Kidney epithelial cell (primary cell): ENCODE measurements around the gene GCN1. TPM values are rescaled to one million over a fixed set of nuclear protein-coding genes. Genes with fewer than 3 reads are reported as not detected.

Experiments used
- DNase-seq: peaks from one replicate; pipeline ENCODE4 v3.0.0-alpha.2; 2010; ENCODE audit warnings: low read depth
- H3K27me3 ChIP-seq: 2 replicates; pipeline ENCODE4 v1.6.0; 2011; ENCODE audit warnings: low read length; ENCODE audit not compliant: control insufficient read depth, insufficient read depth
- H3K36me3 ChIP-seq: 2 replicates; pipeline ENCODE4 v1.5.1; 2011; ENCODE audit warnings: low read length; ENCODE audit not compliant: control insufficient read depth, insufficient read depth
- H3K4me3 ChIP-seq: 2 replicates; pipeline ENCODE4 v1.5.1; 2011; ENCODE audit warnings: low read depth, mild to moderate bottlenecking, control low read depth, low read length
- total RNA-seq: library from RNA; depleted of rRNA; stranded (reverse); fragments of >200 nt; gene quantifications from 2 replicates; pipeline ENCODE4 v1.2.3, GENCODE V29; 2015
- TF ChIP-seq, protein P1 (sequence below): IDR thresholded peaks from 2 replicates; pipeline ENCODE4 v1.5.1; 2011; ENCODE audit warnings: mild to moderate bottlenecking, moderate library complexity, low read length, control low read depth, inconsistent platforms; ENCODE audit not compliant: insufficient read depth, poor library complexity, severe bottlenecking

Gene GCN1
- total RNA-seq, 1 donor from 2014 or later: 78.4 TPM

- Histone ChIP-seq H3K27me3 (no peaks in the 10 kb centered on the region), H3K36me3 (peaks cover 2% of the 10 kb centered on the region), H3K4me3 (no peak overlapping the region)
- no peak for DNase-seq
- TF ChIP-seq, protein P1, sequence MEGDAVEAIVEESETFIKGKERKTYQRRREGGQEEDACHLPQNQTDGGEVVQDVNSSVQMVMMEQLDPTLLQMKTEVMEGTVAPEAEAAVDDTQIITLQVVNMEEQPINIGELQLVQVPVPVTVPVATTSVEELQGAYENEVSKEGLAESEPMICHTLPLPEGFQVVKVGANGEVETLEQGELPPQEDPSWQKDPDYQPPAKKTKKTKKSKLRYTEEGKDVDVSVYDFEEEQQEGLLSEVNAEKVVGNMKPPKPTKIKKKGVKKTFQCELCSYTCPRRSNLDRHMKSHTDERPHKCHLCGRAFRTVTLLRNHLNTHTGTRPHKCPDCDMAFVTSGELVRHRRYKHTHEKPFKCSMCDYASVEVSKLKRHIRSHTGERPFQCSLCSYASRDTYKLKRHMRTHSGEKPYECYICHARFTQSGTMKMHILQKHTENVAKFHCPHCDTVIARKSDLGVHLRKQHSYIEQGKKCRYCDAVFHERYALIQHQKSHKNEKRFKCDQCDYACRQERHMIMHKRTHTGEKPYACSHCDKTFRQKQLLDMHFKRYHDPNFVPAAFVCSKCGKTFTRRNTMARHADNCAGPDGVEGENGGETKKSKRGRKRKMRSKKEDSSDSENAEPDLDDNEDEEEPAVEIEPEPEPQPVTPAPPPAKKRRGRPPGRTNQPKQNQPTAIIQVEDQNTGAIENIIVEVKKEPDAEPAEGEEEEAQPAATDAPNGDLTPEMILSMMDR: no peak
Observed at GRCh38 chr12:120125792-120126634, 68.5 kb downstream of the GCN1 start.

GRCh38 chr12:120125029-120125428 lies 69.5 kb downstream of the GCN1 start:
- no peak for DNase-seq
- Histone ChIP-seq H3K36me3 (peaks cover 2% of the 10 kb centered on the region), H3K4me3 (no peak overlapping the region), H3K27me3 (no peaks in the 10 kb centered on the region)
- TF ChIP-seq, protein P1: no peak

GRCh38 chr12:120121766-120122293 lies 72.7 kb downstream of the GCN1 start:
- H3K27me3 ChIP-seq: no peaks in the 10 kb centered on the region
- H3K36me3 ChIP-seq: no peaks in the 10 kb centered on the region
- TF ChIP-seq, protein P1: no peak
- no peak for DNase-seq
- no peak overlapping the region for H3K4me3 ChIP-seq

DNA sequence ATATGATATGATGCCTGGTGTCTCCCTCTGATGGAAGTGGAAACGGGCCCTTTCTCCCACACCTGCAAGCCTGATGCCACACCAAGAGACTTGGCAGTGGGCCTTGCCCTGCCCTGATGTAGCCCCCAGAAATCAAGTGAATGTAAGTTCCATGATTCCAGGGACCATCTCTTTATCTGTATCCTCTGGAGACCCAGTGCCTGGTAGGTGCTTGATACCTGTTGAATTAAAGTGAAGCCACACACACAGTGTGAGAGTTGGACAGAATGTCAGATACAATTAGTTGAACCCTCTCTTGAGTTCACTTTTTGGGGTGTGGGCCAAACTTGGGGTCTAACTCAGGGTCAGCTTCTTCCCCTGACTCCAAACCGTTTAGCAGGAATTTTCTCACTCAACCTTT lies 73.2 kb downstream of the GCN1 start:
- H3K36me3 ChIP-seq: no peaks in the 10 kb centered on the region
- TF ChIP-seq, protein P1: no peak
- no peak for DNase-seq
- H3K4me3 ChIP-seq: no peak overlapping the region
- no peaks in the 10 kb centered on the region for H3K27me3 ChIP-seq

DNA sequence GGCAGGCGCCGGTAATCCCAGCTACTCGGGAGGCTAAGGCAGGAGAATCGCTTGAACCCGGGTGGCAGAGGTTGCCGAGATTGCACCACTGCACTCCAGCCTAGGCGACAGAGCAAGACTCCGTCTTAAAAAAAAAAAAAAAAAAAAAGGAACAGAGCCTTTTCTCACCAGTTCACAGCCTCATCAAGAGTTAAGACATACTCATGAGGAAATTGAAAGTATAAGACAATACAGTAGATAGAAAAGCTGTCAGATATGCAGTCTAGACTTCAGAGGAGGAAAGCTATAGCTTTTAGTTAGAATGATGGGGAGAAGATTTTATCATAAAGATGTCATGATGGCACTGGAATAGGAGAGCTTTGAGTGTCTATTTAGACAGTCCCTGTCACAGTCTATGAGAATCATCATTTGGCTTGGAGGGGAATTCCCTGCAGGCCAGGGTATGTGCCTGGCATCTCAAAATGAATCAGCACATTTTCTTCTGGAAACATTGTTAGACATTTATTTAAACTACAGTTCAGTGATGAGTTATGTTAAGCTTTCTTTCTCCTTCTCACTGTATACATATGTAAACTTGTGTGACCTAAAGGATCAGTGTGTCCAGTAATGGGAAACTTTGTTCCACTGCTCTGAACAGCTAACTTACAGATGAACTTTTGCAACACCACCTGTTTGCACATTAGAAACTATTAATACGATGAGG lies 75.1 kb downstream of the GCN1 start:
- no peak for DNase-seq
- TF ChIP-seq, protein P1: no peak
- no peak overlapping the region for H3K4me3 ChIP-seq
- no peaks in the 10 kb centered on the region for H3K27me3 ChIP-seq
- H3K36me3 ChIP-seq: no peaks in the 10 kb centered on the region
